NCI-H345 treated with DMSO at 0.1 percent for 48 hours (cell line): ENCODE measurements around the gene KIF22.

Experiments used
- DNase-seq: peaks from one replicate; lab custom pipeline; 2025; ENCODE audit not compliant: unreplicated experiment; lab: John Stamatoyannopoulos, UW

Gene KIF22

DNA sequence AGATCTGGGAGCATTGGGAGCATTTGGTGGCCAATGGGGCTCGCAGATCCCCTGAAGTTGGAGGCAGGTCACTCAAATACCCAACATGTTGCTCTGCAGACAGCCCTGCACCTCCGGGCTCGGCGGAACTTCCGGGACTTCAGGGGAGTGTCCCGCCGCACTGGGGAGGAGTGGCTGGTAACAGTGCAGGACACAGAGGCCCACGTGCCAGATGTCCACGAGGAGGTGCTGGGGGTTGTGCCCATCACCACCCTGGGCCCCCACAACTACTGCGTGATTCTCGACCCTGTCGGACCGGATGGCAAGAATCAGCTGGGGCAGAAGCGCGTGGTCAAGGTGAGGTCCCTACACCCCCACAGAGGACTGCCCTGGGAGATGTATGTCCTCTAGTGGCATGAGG is 46.1 kb downstream of the KIF22 start:
- no peak for DNase-seq

- no peak for DNase-seq
Measured at GRCh38 chr16:29837841-29838240, 47.3 kb downstream of the KIF22 start.

DNA sequence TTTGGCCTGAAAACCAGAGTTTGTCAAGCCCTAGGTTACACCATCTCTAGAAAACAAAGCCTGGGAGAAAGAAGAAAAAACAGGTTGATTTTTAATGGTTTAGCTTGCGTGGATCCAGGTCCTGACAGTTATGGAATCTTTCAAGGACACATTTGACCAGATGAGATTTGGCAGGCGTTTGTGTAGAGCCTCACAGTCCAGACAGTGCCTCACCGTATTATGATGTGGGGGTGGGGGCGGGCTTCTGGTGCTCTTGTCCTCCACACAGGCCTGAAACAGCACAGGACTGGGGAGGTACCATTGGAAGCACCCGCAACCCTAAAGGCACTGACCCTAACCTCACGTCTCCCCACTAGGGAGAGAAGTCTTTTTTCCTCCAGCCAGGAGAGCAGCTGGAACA is 49.3 kb downstream of the KIF22 start:
- no peak for DNase-seq

DNA sequence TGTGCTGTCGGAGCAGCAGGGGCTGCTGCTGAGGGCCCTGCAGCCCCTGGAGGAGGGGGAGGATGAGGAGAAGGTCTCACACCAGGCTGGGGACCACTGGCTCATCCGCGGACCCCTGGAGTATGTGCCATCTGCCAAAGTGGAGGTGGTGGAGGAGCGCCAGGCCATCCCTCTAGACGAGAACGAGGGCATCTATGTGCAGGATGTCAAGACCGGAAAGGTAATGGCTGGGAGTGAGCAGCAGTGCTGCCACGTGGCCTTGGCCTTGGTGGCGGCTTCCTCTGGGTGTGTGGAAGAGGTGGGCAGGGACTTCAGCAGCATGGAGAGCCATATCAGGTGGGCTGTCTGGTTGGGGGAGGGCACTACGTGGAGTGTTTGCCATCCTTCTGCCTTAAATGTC is 49.7 kb downstream of the KIF22 start:
- no peak for DNase-seq

GRCh38 chr16:29841631-29842030 is 51.1 kb downstream of the KIF22 start:
- DNase-seq = no peak

GRCh38 chr16:29842732-29843346 is 52.3 kb downstream of the KIF22 start:
- no peak for DNase-seq

GRCh38 chr16:29843931-29844330 is 53.4 kb downstream of the KIF22 start:
- no peak for DNase-seq

GRCh38 chr16:29844575-29845331 is 54.2 kb downstream of the KIF22 start:
- DNase-seq = no peak

DNA sequence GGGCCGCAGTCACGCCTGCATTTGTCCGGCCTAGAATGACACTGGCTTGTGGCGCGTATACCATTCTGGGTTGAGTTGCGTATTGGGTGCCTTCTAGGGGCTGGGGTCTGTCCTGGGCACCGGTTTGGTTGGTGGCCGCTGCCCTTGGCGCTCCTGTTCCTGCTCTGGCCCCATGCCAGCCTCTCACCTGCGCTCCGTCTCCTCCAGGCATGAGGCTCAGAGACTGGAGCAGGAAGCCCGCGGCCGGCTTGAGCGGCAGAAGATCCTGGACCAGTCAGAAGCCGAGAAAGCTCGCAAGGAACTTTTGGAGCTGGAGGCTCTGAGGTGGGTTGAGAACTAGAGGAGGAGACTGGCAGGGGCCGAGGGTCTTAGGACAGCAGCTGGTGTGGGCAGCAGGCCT is 55.1 kb downstream of the KIF22 start:
- no peak for DNase-seq

DNA sequence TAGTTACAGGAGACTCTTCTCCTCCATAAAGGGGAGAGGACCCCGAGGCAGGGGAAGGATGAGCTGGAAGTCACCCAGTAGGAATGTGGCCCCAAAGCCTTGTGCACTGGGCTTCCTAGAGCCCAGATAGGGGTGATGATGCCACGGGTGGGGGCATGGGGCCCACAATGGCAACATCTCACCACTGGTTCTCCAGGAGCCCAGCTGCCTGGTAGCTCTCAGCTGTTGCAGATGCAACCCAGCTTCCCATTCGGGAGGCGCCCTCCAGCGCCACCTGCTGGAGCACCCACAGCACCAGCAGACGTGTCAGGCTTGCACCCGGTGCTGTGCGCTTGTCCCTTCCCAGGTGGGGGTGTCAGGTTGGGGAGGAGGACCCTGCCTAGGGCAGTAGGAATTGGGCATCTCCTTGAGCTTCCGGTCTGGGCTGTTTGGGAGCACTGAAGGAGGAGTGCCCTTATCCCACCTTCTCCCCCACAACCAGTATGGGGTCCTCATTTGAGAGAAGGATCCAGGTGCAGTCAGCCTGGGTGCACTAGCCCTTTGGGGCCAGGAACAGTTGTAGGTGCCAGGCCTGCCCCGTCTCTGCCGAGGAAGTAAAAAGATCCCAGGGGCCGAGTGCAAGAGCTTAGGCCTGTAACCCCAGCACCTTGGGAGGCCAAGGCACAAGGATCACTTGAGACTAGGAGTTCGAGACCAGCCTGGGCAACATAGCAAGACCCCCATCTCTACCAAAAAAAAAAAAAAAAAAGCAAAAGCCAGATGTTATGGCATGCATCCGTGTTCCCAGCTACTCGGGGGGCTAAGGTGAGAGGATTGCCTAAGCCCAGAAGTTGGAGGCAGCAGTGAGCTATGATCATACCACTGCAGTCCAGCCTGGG is 58.1 kb downstream of the KIF22 start:
- DNase-seq = peak; percentile 53

DNA sequence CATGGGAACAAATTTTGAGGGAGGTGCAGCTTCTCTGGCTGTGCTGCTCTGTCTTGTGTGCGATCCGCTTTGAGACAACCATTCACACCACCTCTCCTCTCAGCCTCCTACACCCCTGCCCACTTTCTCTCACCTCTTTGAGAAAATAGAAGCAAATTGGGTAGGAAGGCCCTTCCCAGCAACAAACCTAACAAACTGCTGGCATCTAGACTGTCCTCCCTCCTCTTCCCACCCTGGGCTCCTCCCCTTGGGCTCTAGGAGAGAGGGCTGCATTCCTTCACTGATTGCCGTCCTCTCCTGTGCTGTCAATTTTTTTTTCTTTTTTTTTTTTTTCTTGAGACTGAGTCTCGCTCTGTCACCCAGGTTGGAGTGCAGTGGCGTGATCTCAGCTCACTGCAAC is 59.0 kb downstream of the KIF22 start:
- no peak for DNase-seq

- no peak for DNase-seq
Measured at GRCh38 chr16:29850998-29851397, 60.4 kb downstream of the KIF22 start.

GRCh38 chr16:29852654-29853053 is 62.1 kb downstream of the KIF22 start:
- no peak for DNase-seq

GRCh38 chr16:29854520-29855100 is 64.1 kb downstream of the KIF22 start:
- DNase-seq = no peak
